ENCODE data around the gene NHERF2.

Gene NHERF2

GRCh38 chr16:2040787-2041522, 14.3 kb downstream of the NHERF2 start:
- no peak for TF ChIP-seq CTCF (IDR thresholded peaks at IDR 0.05)

GRCh38 chr16:2042171-2042985, 15.7 kb downstream of the NHERF2 start:
- TF ChIP-seq CTCF (IDR thresholded peaks at IDR 0.05), result no peak

GRCh38 chr16:2042986-2043666, 16.4 kb downstream of the NHERF2 start:
- TF ChIP-seq CTCF (IDR thresholded peaks at IDR 0.05), result no peak

GRCh38 chr16:2043667-2044451, 17.2 kb downstream of the NHERF2 start:
- TF ChIP-seq CTCF (IDR thresholded peaks at IDR 0.05), result no peak

- no peak for TF ChIP-seq CTCF (IDR thresholded peaks at IDR 0.05)
These were observed 17.8 kb downstream of the NHERF2 start for GRCh38 chr16:2044541-2044940.

- no peak for TF ChIP-seq CTCF (IDR thresholded peaks at IDR 0.05)
These were observed 19.5 kb downstream of the NHERF2 start for GRCh38 chr16:2045965-2046892.

Measured in LNCAP (cell line).